ENCODE measurements around the gene ACY1. TPM values are rescaled to one million over a fixed set of nuclear protein-coding genes. Genes with fewer than 3 reads are reported as not detected.

ACY1 gene
- total and polyA plus RNA-seq, 8 donors, result 8.0 to 60.6 (median 38.3) TPM; not detected in 1

GRCh38 chr3:51948016-51948580 is 35.2 kb upstream of the ACY1 start:
- TF ChIP-seq POLR2AphosphoS5 (IDR thresholded peaks at IDR 0.05), result no peak
- TF ChIP-seq POLR2A (IDR thresholded peaks at IDR 0.05), result no peak
- TF ChIP-seq EP300 (IDR thresholded peaks at IDR 0.05), result no peak
- no peak for TF ChIP-seq CTCF (IDR thresholded peaks at IDR 0.05)
- Histone ChIP-seq H3K36me3 (peaks cover 0 to 55% (median 42%) of the 10 kb centered on the region in 4 donors), H3K4me3 (no peak overlapping the region), H3K9me3 (no peaks in the 10 kb centered on the region), H3K4me1 (peaks cover 4 to 5% (median 4%) of the 10 kb centered on the region in 4 donors), H3K27ac (no peak overlapping the region), H3K27me3 (no peaks in the 10 kb centered on the region)
- intact Hi-C loops (cut with DNase I; ENCODE audit: low total_unique reads), result loop anchor here (10.0 kb wide), 1 partner anchor 197 kb away; no protein-coding TSS in a partner anchor
- 88 to 95% (median 94%) methylated on average over 9 to 10 of the region's 10 CpGs for WGBS, 5 donors
- DNase-seq, result no peak

- no peak for DNase-seq
- Histone ChIP-seq H3K4me1 (no peaks in the 10 kb centered on the region), H3K27me3 (no peaks in the 10 kb centered on the region), H3K9me3 (no peaks in the 10 kb centered on the region), H3K4me3 (no peak overlapping the region), H3K36me3 (peaks cover 0 to 52% (median 42%) of the 10 kb centered on the region in 4 donors), H3K27ac (no peak overlapping the region)
- TF ChIP-seq CTCF (IDR thresholded peaks at IDR 0.05), result no peak
- no peak for TF ChIP-seq POLR2AphosphoS5 (IDR thresholded peaks at IDR 0.05)
- no peak for TF ChIP-seq POLR2A (IDR thresholded peaks at IDR 0.05)
- TF ChIP-seq EP300 (IDR thresholded peaks at IDR 0.05), result no peak
- WGBS, 5 donors, result 87 to 95% (median 93%) methylated on average over 5 of the region's 5 CpGs
- intact Hi-C loops (cut with DNase I; ENCODE audit: low total_unique reads), result loop anchor here (10.0 kb wide), 1 partner anchor 196 kb away; no protein-coding TSS in a partner anchor
Observed at GRCh38 chr3:51949121-51949520, 34.2 kb upstream of the ACY1 start.

- Histone ChIP-seq H3K36me3 (peaks cover 0 to 34% (median 27%) of the 10 kb centered on the region in 4 donors), H3K27ac (no peak overlapping the region), H3K4me1 (peaks cover 6 to 12% (median 8%) of the 10 kb centered on the region in 4 donors), H3K4me3 (no peak overlapping the region), H3K9me3 (no peaks in the 10 kb centered on the region), H3K27me3 (peaks cover 0 to 12% (median 0%) of the 10 kb centered on the region in 3 donors)
- intact Hi-C loops (cut with DNase I; ENCODE audit: low total_unique reads), result no loop called here
- TF ChIP-seq CTCF (IDR thresholded peaks at IDR 0.05) (no peak), POLR2AphosphoS5 (IDR thresholded peaks at IDR 0.05) (no peak), EP300 (IDR thresholded peaks at IDR 0.05) (no peak), POLR2A (IDR thresholded peaks at IDR 0.05) (no peak)
- no peak for DNase-seq
- WGBS, 5 donors, result 87 to 98% (median 96%) methylated on average over 2 of the region's 2 CpGs
Observed at GRCh38 chr3:51950899-51951298, 32.4 kb upstream of the ACY1 start.

GRCh38 chr3:51953445-51953844 is 29.9 kb upstream of the ACY1 start:
- no peak for DNase-seq
- peaks cover 16 to 22% (median 17%) of the 10 kb centered on the region in 4 donors for H3K4me1 ChIP-seq
- no peak overlapping the region for H3K4me3 ChIP-seq
- peaks cover 0 to 22% (median 18%) of the 10 kb centered on the region in 4 donors for H3K36me3 ChIP-seq
- no peaks in the 10 kb centered on the region for H3K9me3 ChIP-seq
- intact Hi-C loops (cut with DNase I; ENCODE audit: low total_unique reads), result no loop called here
- no peak overlapping the region for H3K27ac ChIP-seq
- TF ChIP-seq CTCF (IDR thresholded peaks at IDR 0.05), result no peak
- TF ChIP-seq POLR2A (IDR thresholded peaks at IDR 0.05), result no peak
- no peak for TF ChIP-seq EP300 (IDR thresholded peaks at IDR 0.05)
- no peak for TF ChIP-seq POLR2AphosphoS5 (IDR thresholded peaks at IDR 0.05)
- H3K27me3 ChIP-seq, result peaks cover 0 to 20% (median 0%) of the 10 kb centered on the region in 3 donors
- 74 to 83% (median 77%) methylated on average over 3 of the region's 3 CpGs for WGBS, 5 donors
